GM12891 (cell line): ENCODE results near the gene USP36.

ENCODE experiments used
- POLR2A ChIP-seq: IDR thresholded peaks from 2 replicates; pipeline ENCODE4 v1.6.1; 2011; ENCODE audit warnings: low read depth, low read length, control low read depth
- POLR2AphosphoS5 ChIP-seq: IDR thresholded peaks from 2 replicates; pipeline ENCODE4 v1.6.1; 2011; ENCODE audit warnings: low read depth, low read length, control low read depth
- TAF1 ChIP-seq: IDR thresholded peaks from 2 replicates; pipeline ENCODE4 v1.6.1; 2011; ENCODE audit warnings: low read depth, low read length, control low read depth

DNA sequence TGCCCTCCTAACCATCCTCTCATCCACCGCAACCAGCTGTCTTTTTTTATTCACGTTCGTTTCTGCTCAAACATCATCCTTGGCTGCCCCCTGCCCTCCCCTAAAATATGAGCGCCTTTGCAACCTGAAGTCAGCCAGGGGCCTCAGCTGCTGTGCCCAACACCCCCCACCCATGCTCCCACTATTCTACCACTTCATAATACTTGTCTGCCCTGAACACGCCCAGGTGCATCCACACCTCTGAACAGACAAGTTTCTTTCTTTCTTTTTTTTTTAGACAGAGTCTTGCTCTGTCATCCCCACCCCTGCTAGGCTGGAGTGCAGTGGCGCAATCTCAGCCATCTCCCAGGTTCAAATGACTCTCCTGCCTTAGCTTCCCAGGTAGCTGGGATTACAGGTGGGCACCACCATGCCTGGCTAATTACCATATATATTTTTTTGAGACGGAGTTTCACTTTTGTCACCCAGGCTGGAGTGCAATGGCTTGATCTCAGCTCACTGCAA, 35.5 kb upstream of the USP36 start:
- TF ChIP-seq POLR2A (no peak), TAF1 (no peak), POLR2AphosphoS5 (no peak)
